Measurements from ENCODE around the gene RASA3.

GRCh38 chr13:113951246-113951999 is 181.0 kb downstream of the RASA3 start:
- TF ChIP-seq CTCF (IDR thresholded peaks at IDR 0.05) (peak; percentile 80 to 94 (median 86)), POLR2AphosphoS5 (IDR thresholded peaks at IDR 0.05) (peak in 1 of 3 donors; percentile 6), EP300 (IDR thresholded peaks at IDR 0.05; ENCODE audit: low read depth) (no peak), POLR2A (IDR thresholded peaks at IDR 0.05) (no peak)

Measured in transverse colon (tissue), 4 donors.